A673 (cell line): ENCODE data around the gene TCEAL4.

Source experiments
- CTCF ChIP-seq: fragments of 300-800, 200-600 bp; sonication (generic); conservative IDR thresholded peaks from 2 replicates; pipeline ENCODE4 v1.5.1; 2017; ENCODE audit warnings: low read depth, mild to moderate bottlenecking, antibody characterized with exemption, low read length, moderate library complexity, mixed read lengths
- EZH2 ChIP-seq: fragments of 200-600 bp; sonication (generic); IDR thresholded peaks from 2 replicates; pipeline ENCODE4 v1.6.1; 2017; ENCODE audit warnings: borderline replicate concordance, low read depth, mild to moderate bottlenecking, mixed read lengths, antibody characterized with exemption, low read length; ENCODE audit not compliant: poor library complexity, severe bottlenecking

GRCh38 chrX:103630171-103630511, 44.8 kb downstream of the TCEAL4 start:
- TF ChIP-seq CTCF (no peak), EZH2 (no peak)
